NOMO-1 treated with dmso at 0.1 percent for 144 hours (cell line): ENCODE data around the gene LAMA5.

Experiments
- DNase-seq: peaks from one replicate; lab custom pipeline; 2025; ENCODE audit not compliant: unreplicated experiment; lab: John Stamatoyannopoulos, UW

LAMA5 gene

DNA sequence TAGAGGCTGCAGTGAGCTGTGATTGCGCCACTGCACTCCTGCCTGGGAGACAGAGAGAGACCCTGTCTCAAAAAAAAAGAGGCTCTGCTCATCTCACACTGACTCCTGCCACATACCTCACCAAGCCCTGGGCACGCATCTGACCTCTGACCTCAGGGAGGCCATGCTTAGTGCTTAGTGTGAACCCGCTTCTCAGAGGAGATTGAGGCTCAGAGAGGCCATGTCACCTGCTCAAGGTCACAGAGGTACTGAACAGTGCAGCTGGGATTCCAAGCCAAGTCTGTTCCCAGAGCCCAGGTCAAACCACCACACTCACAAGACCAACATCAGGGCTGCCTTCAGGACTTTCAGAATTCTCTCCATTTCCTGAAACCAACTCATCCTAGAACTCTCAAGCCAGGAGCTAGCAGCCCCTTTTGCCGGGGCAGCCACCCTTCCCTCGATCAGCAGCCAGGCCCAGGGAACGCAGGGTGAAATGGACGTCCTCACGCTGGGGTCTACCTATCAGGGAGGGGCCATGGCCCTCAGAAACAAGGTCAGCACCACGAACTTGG lies 37.1 kb upstream of the LAMA5 start:
- no peak for DNase-seq

GRCh38 chr20:62403331-62403730 lies 36.2 kb upstream of the LAMA5 start:
- DNase-seq, result no peak

GRCh38 chr20:62402456-62403150 lies 35.5 kb upstream of the LAMA5 start:
- no peak for DNase-seq

DNA sequence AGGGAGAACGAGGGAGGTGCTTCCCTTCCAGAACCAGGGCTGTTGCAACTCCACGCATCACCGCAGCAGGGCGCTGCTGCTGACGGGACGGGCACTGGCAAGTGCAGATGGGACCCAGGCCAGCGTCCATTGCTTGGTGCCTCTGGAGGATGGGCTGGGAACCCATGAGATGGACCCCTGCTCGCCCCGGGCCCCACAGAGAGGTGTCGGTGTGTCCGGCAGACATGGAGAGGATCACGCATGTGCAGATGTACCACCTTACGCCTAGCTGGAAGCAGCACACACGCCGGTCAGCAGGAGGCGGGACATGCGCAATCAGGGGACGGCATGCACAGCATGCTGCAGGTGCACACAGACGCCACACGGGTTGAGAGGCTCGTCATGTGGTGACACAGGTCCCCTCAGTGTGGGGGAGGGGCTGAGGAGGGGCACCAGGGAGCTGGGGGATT lies 34.2 kb upstream of the LAMA5 start:
- no peak for DNase-seq

DNA sequence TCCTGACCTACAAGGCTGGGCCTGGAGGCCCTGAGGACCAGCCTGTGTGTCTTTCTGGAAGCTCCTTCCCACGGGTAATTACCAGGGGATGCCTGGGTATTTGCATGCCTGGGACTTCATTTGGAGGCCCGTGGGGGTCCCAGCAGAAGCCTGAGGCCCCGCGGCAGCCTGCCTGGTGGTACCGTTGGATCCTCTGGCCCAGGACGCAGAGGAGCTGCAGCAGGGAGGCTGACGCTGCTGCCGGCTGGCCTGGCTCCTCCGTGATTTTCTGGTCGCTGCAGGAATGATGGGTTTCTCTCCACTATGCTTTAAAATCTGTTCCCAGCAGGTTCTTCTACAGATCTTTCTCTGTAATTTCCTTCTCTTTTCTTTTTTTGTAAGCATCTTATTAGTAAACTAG lies 33.4 kb upstream of the LAMA5 start:
- DNase-seq, result no peak

GRCh38 chr20:62400021-62400420 lies 32.9 kb upstream of the LAMA5 start:
- no peak for DNase-seq

GRCh38 chr20:62398120-62398821 lies 31.2 kb upstream of the LAMA5 start:
- no peak for DNase-seq

DNA sequence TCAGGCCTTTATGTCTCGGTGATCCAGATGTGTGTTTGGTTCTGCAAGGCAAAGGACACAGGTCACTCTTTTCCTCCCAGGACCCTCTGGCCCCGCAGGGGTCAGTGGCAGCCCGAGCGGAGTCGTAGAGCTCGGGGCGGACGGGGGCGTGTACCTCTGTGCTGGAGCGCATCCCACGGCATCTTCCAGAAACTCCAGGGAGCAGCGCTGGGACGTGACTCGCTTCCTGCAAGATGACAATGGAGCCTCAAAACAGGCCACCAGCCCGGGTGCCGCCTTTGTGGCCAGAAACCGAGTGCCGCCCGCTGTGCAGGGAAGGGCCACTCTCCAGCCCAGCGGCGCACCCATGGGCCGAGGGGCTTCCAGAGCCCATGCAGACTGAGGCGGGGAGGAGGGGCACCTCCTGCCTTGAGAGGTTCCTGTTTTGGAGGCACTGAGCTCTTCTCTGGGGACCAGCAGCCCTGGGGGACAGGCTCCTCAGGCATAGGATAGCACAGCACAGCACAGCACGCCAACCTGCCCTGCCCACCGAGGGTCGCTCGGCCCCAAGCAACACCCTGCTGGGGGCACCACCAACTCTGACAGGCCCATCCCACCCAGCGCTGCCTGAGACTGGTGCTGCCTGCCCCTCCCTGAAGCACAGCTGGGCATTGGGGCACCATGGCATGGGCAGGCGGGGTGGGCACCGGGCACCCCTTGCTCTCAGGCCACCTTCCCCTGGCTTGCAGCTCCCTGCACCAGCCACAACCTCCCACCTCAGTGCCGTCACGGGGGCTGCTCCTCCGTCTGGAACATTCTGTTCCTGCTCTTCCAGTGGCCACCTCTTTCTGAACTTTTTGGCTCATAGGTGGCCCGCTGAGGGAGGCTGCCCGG lies 29.5 kb upstream of the LAMA5 start:
- DNase-seq, result no peak

- DNase-seq, result no peak
Observed at GRCh38 chr20:62395311-62396242, 28.5 kb upstream of the LAMA5 start.

DNA sequence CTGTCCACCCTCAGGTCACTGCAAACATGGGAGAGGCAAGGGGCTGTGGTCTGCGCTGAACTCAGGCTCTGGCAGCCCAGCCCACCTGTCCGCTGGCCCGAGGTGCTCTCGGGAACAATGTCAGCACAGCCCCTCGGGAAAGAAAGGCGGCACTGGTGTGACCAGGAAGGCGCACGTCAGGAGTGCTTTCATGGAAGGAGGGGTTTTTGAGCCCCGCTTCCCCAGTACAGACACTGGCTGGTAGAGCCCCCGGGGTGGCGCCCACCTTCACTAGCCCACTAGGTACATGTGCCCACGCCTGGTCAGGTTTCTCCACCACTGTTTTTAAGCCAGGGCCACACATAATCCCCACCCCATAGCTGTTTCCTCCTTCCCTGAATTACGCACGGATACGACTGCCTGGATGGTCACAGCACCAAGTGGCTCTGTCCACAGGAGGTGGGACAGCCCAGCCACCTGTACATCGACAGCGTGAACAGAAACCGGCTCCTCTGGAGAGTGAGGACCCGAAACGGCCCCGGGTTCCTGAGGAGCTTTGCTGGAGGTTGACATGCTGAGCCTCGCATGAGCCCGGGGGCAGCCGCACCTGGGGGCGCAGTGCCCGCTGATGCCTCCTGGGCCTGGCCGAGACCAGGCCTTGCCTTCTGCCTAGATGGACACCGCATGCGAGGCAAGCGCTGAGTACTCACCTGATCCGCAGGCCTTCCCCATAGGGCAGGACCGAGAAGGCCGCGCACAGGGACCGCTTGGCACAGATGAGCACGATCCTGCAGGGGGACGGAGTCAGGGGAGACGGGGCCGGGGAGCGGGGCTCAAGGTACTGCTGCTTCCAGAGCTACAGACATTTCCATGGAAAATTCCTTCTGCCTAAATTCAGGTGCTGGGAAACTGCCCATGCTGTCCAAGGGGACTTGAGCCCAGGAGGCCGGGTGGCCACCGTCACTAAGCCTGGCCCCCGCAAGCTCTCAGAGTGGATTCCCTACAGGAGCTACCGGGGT lies 27.4 kb upstream of the LAMA5 start:
- DNase-seq, result no peak

DNA sequence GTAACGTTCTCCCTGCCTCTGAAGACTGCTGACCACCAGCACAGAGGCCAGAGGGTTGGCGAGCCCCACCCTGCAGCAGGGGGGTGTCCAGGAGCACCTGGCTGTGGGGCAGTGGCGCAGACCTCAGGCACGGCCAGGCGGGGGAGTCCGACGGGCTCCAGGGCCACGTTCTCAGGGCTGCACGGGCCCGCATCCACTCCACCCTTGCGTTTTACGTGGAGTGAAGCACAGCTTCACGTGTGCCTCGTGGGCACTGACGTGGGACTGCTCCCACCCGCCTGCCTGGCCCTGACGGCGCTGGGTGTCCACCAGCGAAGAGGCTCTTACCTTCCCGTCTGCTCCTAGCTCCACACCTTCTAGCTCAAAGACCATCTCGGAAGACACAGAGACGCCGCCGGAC lies 26.7 kb upstream of the LAMA5 start:
- no peak for DNase-seq

- DNase-seq, result no peak
Observed at GRCh38 chr20:62393335-62393665, 26.2 kb upstream of the LAMA5 start.

- no peak for DNase-seq
Observed at GRCh38 chr20:62392621-62393334, 25.7 kb upstream of the LAMA5 start.

- DNase-seq, result no peak
Observed at GRCh38 chr20:62392077-62392418, 24.9 kb upstream of the LAMA5 start.

- DNase-seq, result no peak
Observed at GRCh38 chr20:62391165-62392076, 24.3 kb upstream of the LAMA5 start.

GRCh38 chr20:62390317-62391164 lies 23.4 kb upstream of the LAMA5 start:
- no peak for DNase-seq

- DNase-seq, result no peak
Observed at GRCh38 chr20:62389601-62390087, 22.5 kb upstream of the LAMA5 start.
